SK-N-SH (cell line): ENCODE results near the gene KRTAP10-5. TPM values are rescaled to one million over a fixed set of nuclear protein-coding genes. Genes with fewer than 3 reads are reported as not detected.
"Not testable (repeated sequence)": the region's sequence is repeated elsewhere in the genome, so short reads cannot be mapped to it uniquely, and the experiment has no call there.

ENCODE experiments used
- CTCF ChIA-PET: fragments of 300-600, 350-600 bp; formaldehyde crosslinking; extraction: SDS; loops from one replicate; lab custom pipeline; 2021; lab: Yijun Ruan, JAX
- POLR2A ChIA-PET: fragments of 350-600 bp; sonication (Branson Sonifier 250); formaldehyde crosslinking; extraction: SDS; loops from one replicate; lab custom pipeline; 2020; ENCODE audit warnings: antibody characterized with exemption, inconsistent platforms; lab: Yijun Ruan, JAX
- DNase-seq: peaks from one replicate; pipeline ENCODE4 v3.0.0; 2012
- H2AFZ ChIP-seq: fragments of 200-600 bp; sonication (generic); 2 replicates; pipeline ENCODE4 v1.8.1; 2016; ENCODE audit warnings: antibody characterized with exemption, mild to moderate bottlenecking, low read depth
- H3F3A ChIP-seq: fragments of 200-600 bp; sonication (generic); replicated peaks from 2 replicates; pipeline ENCODE3; 2016; ENCODE audit warnings: antibody characterized with exemption, mild to moderate bottlenecking; ENCODE audit not compliant: insufficient read depth
- H3K27ac ChIP-seq, 2 experiments: fragments of 200-500 bp in 1 of 2; fragments of 200-600 bp in 1 of 2; sonication (Bioruptor generic) in 1 of 2; sonication (generic), shearing (Covaris generic) in 1 of 2; 2 replicates each; pipeline versions ENCODE4 v1.5.1 to v1.6.1; 2014 to 2016; ENCODE audit warnings: low read depth in 2 of 2, inconsistent platforms in 1 of 2, low read length in 1 of 2, mild to moderate bottlenecking in 1 of 2, mixed read lengths in 1 of 2
- H3K27me3 ChIP-seq: fragments of 200-600 bp; sonication (generic), shearing (Covaris generic); 2 replicates; pipeline ENCODE4 v1.6.1; 2016; ENCODE audit warnings: mixed run types; ENCODE audit not compliant: insufficient read depth
- H3K36me3 ChIP-seq, 2 experiments: fragments of 200-500 bp in 1 of 2; fragments of 200-600 bp in 1 of 2; sonication (Bioruptor generic) in 1 of 2; sonication (generic) in 1 of 2; replicated peaks in 1 of 2; 2 replicates each; pipeline versions ENCODE3 to v1.5.1; 2014 to 2016; ENCODE audit warnings: low read length in 1 of 2, mild to moderate bottlenecking in 1 of 2; ENCODE audit not compliant: insufficient read depth in 2 of 2, control insufficient read depth in 1 of 2
- H3K4me1 ChIP-seq, 2 experiments: fragments of 200-500 bp in 1 of 2; fragments of 200-600 bp in 1 of 2; sonication (Bioruptor generic) in 1 of 2; sonication (generic), shearing (Covaris generic) in 1 of 2; 2 replicates each; pipeline versions ENCODE4 v1.5.1 to v1.6.1; 2014 to 2016; ENCODE audit warnings: low read depth in 1 of 2, low read length in 1 of 2, mixed run types in 1 of 2; ENCODE audit not compliant: insufficient read depth in 2 of 2, control insufficient read depth in 1 of 2
- H3K4me2 ChIP-seq: fragments of 200-600 bp; sonication (generic), shearing (Covaris generic); 2 replicates; pipeline ENCODE4 v1.6.1; 2017; ENCODE audit warnings: mixed run types
- H3K4me3 ChIP-seq, 2 experiments: fragments of 200-500 bp in 1 of 2; fragments of 200-600 bp in 1 of 2; sonication (Bioruptor generic) in 1 of 2; sonication (generic), shearing (Covaris generic) in 1 of 2; 2 replicates each; pipeline versions ENCODE4 v1.5.1 to v1.8.1; 2014 to 2016; ENCODE audit warnings: low read depth in 2 of 2, inconsistent platforms in 1 of 2, low read length in 1 of 2, mild to moderate bottlenecking in 1 of 2, mixed read lengths in 1 of 2, moderate library complexity in 1 of 2
- H3K79me2 ChIP-seq: fragments of 200-600 bp; sonication (generic); 2 replicates; pipeline ENCODE4 v1.8.1; 2017; ENCODE audit warnings: mild to moderate bottlenecking; ENCODE audit not compliant: insufficient read depth
- H3K9ac ChIP-seq: fragments of 200-600 bp; sonication (generic); 2 replicates; pipeline ENCODE4 v1.6.1; 2017; ENCODE audit warnings: mixed run types
- H3K9me2 ChIP-seq: fragments of 200-600 bp; sonication (generic); 2 replicates; pipeline ENCODE4 v1.6.1; 2017; ENCODE audit warnings: mixed run types
- H3K9me3 ChIP-seq: fragments of 200-600 bp; sonication (generic); 2 replicates; pipeline ENCODE4 v1.6.1; 2017; ENCODE audit warnings: mixed run types, mild to moderate bottlenecking, moderate library complexity
- H4K20me1 ChIP-seq: fragments of 200-600 bp; sonication (generic); 2 replicates; pipeline ENCODE4 v1.6.1; 2017; ENCODE audit warnings: mild to moderate bottlenecking, mixed run types; ENCODE audit not compliant: insufficient read depth
- CTCF ChIP-seq: fragments of 200-600 bp; sonication (generic); IDR thresholded peaks from 2 replicates; pipeline ENCODE4 v1.6.1; 2017; ENCODE audit warnings: antibody characterized with exemption, mild to moderate bottlenecking, moderate library complexity
- ELF1 ChIP-seq: IDR thresholded peaks from 2 replicates; pipeline ENCODE4 v1.4.0; 2012
- NFIC ChIP-seq: IDR thresholded peaks from 2 replicates; pipeline ENCODE4 v1.4.0; 2012; ENCODE audit warnings: borderline replicate concordance
- POLR2AphosphoS5 ChIP-seq: IDR thresholded peaks from 2 replicates; pipeline ENCODE4 v1.6.1; 2012; ENCODE audit warnings: low read depth, low read length
- RFX5 ChIP-seq: IDR thresholded peaks from 2 replicates; pipeline ENCODE4 v1.6.1; 2012; ENCODE audit warnings: mild to moderate bottlenecking, improper control_type of control experiment, low read length
- SIN3A ChIP-seq: IDR thresholded peaks from 2 replicates; pipeline ENCODE4 v1.6.1; 2012; ENCODE audit warnings: low read depth, mild to moderate bottlenecking, low read length, moderate library complexity, borderline replicate concordance
- TCF12 ChIP-seq: IDR thresholded peaks from 2 replicates; pipeline ENCODE4 v1.4.0; 2012
- YY1 ChIP-seq: IDR thresholded peaks from 2 replicates; pipeline ENCODE4 v1.4.0; 2012; ENCODE audit warnings: low read depth, mild to moderate bottlenecking
- WGBS: methylation state at CpG from one replicate; pipeline ENCODE4 v1.1.6; 2017; ENCODE audit warnings: low lambda C conversion rate; 5-methylcytosine and 5-hydroxymethylcytosine counted together
- polyA plus RNA-seq, 3 experiments: library from polyadenylated mRNA; depleted of rRNA; stranded (reverse); fragments of >200 nt; gene quantifications; 2 replicates each; pipeline ENCODE4 v1.2.3, GENCODE V29; 2012

The KRTAP10-5 gene
- polyA plus RNA-seq, 1 of the 3 experiments (the other 2 are of a cell fraction), result not detected

- Histone ChIP-seq H3K9ac (no peak overlapping the region), H3F3A (no peaks in the 10 kb centered on the region), H3K36me3 (no peaks in the 10 kb centered on the region), H3K9me2 (no peaks in the 10 kb centered on the region), H3K27me3 (peaks cover 59% of the 10 kb centered on the region), H2AFZ (no peak overlapping the region), H3K4me1 (no peaks in the 10 kb centered on the region; a peak in 1 of 4 replicates), H3K4me2 (no peak overlapping the region), H4K20me1 (no peaks in the 10 kb centered on the region), H3K79me2 (no peaks in the 10 kb centered on the region), H3K27ac (no peak overlapping the region), H3K4me3 (no peak overlapping the region), H3K9me3 (no peaks in the 10 kb centered on the region)
- no peak for TF ChIP-seq ELF1
- no peak for TF ChIP-seq SIN3A
- no peak for TF ChIP-seq YY1
- TF ChIP-seq RFX5, result no peak
- TF ChIP-seq CTCF, result no peak
- TF ChIP-seq NFIC, result no peak
- no peak for TF ChIP-seq POLR2AphosphoS5
- no peak for TF ChIP-seq TCF12
- WGBS, result 0% methylated on average over 12 of the region's 21 CpGs
- no peak for DNase-seq
- POLR2A ChIA-PET, result interaction anchor here (0.6 kb wide), 1 partner anchor 24 kb away, joined by 3 read pairs; no protein-coding TSS in a partner anchor
- CTCF ChIA-PET, result no interaction called here
Observed at GRCh38 chr21:44574457-44575306, 5.7 kb downstream of the KRTAP10-5 start.

- H3K4me1 ChIP-seq, H3K9me2 ChIP-seq, H3K36me3 ChIP-seq, H3K4me3 ChIP-seq, POLR2A ChIA-PET, H2AFZ ChIP-seq, H3K4me2 ChIP-seq, H3K9me3 ChIP-seq, H3F3A ChIP-seq, DNase-seq, H3K27ac ChIP-seq, H3K9ac ChIP-seq, H3K79me2 ChIP-seq, H4K20me1 ChIP-seq: not testable (repeated sequence)
- 10% methylated on average over 13 of the region's 25 CpGs for WGBS
- H3K27me3 ChIP-seq, result peaks cover 59% of the 10 kb centered on the region
- CTCF ChIA-PET, result interaction anchor here (0.7 kb wide), 1 partner anchor 220 kb away, joined by 3 read pairs; no protein-coding TSS in a partner anchor
Observed at GRCh38 chr21:44573630-44574456, 6.6 kb downstream of the KRTAP10-5 start, which contains the start of gene KRTAP10-4. KRTAP10-4 (plus strand) TSS chr21:44573729; CDS start chr21:44573759, 30 bp downstream.
